Neutrophil (primary cell): ENCODE results near the gene MST1R.

ENCODE experiments used
- H3K27ac ChIP-seq: fragments of 200-600 bp; sonication (generic); 2 replicates; pipeline ENCODE4 v1.5.1; 2016; ENCODE audit warnings: mild to moderate bottlenecking, moderate library complexity
- H3K27me3 ChIP-seq: fragments of 200-600 bp; sonication (generic); 2 replicates; pipeline ENCODE4 v1.6.0; 2016; ENCODE audit warnings: mild to moderate bottlenecking
- H3K36me3 ChIP-seq: fragments of 200-600 bp; sonication (generic); 2 replicates; pipeline ENCODE4 v1.5.1; 2017
- H3K4me1 ChIP-seq, 2 experiments: fragments of 200-600 bp in 1 of 2; sonication (generic) in 1 of 2; 1 replicate in 1 of 2; 2 replicates in 1 of 2; pipeline versions ENCODE4 v1.5.1 to v1.6.1; 2013 to 2016; ENCODE audit warnings: low read depth in 1 of 2, low read length in 1 of 2, mild to moderate bottlenecking in 1 of 2, moderate library complexity in 1 of 2; ENCODE audit not compliant: control insufficient read depth in 1 of 2, insufficient read depth in 1 of 2
- H3K4me3 ChIP-seq, 2 experiments: fragments of 200-600 bp in 1 of 2; sonication (generic) in 1 of 2; 1 replicate in 1 of 2; 2 replicates in 1 of 2; pipeline ENCODE4 v1.5.1; 2013 to 2016; ENCODE audit warnings: low read depth in 1 of 2, low read length in 1 of 2, mild to moderate bottlenecking in 1 of 2, moderate library complexity in 1 of 2
- H3K9me3 ChIP-seq: fragments of 200-600 bp; sonication (generic); 2 replicates; pipeline ENCODE4 v1.5.1; 2016
- CTCF ChIP-seq: fragments of 200-600 bp; sonication (generic); IDR thresholded peaks from 2 replicates; pipeline ENCODE4 v1.5.1; 2016; ENCODE audit warnings: antibody characterized with exemption

Gene MST1R

DNA sequence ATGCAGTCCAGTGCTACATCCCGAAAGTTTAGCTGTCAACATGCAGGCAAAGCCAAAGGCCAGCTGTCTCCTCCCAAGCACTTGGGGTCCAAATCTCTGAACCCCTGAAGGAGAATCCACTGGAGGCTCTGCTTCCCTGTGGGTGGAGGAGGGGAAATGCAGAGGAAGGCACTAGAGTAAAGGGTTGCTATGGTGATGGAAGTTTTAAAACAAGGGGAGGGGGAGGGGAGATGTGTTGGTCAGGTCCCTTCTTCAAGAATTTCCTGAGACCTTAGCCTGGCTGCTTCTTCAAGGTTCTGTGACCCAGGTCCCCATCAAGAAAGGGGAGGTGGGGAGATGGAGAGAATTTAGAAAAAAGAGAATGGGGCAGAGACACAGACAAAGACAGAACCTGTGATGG is 36.3 kb downstream of the MST1R start:
- no peaks in the 10 kb centered on the region for H3K36me3 ChIP-seq
- H3K4me3 ChIP-seq: no peak overlapping the region
- peaks cover 6 to 11% of the 10 kb centered on the region in 2 experiments for H3K4me1 ChIP-seq
- TF ChIP-seq CTCF: no peak
- no peak overlapping the region for H3K27ac ChIP-seq
- peaks cover 94% of the 10 kb centered on the region for H3K27me3 ChIP-seq
- H3K9me3 ChIP-seq: no peaks in the 10 kb centered on the region

- Histone ChIP-seq H3K4me3 (no peak overlapping the region), H3K27me3 (peaks cover 77% of the 10 kb centered on the region), H3K27ac (no peak overlapping the region), H3K36me3 (no peaks in the 10 kb centered on the region), H3K9me3 (no peaks in the 10 kb centered on the region), H3K4me1 (peaks cover 6 to 11% of the 10 kb centered on the region in 2 experiments)
- no peak for TF ChIP-seq CTCF
Measured at GRCh38 chr3:49865198-49865784, 38.4 kb downstream of the MST1R start.

GRCh38 chr3:49864505-49864904 is 39.2 kb downstream of the MST1R start:
- TF ChIP-seq CTCF: no peak
- Histone ChIP-seq H3K27ac (no peak overlapping the region), H3K9me3 (no peaks in the 10 kb centered on the region), H3K27me3 (peaks cover 69% of the 10 kb centered on the region), H3K4me1 (peaks cover 4 to 6% of the 10 kb centered on the region in 2 experiments), H3K36me3 (no peaks in the 10 kb centered on the region), H3K4me3 (no peak overlapping the region)

GRCh38 chr3:49859576-49860305 is 43.9 kb downstream of the MST1R start:
- Histone ChIP-seq H3K27me3 (peaks cover 21% of the 10 kb centered on the region), H3K36me3 (no peaks in the 10 kb centered on the region), H3K4me3 (no peak overlapping the region), H3K4me1 (peaks cover 12 to 14% of the 10 kb centered on the region in 2 experiments), H3K9me3 (no peaks in the 10 kb centered on the region), H3K27ac (no peak overlapping the region)
- TF ChIP-seq CTCF: no peak

- Histone ChIP-seq H3K9me3 (no peaks in the 10 kb centered on the region), H3K4me1 (peaks cover 12 to 14% of the 10 kb centered on the region in 2 experiments), H3K27ac (peak within 1 kb of the TSS; percentile 60), H3K27me3 (no peaks in the 10 kb centered on the region), H3K36me3 (no peaks in the 10 kb centered on the region), H3K4me3 (peak within 1 kb of the TSS; percentile 80 to 85)
- peak; percentile 28 for TF ChIP-seq CTCF
Measured at GRCh38 chr3:49856181-49857005, 47.3 kb downstream of the MST1R start, which contains the start of gene TRAIP. TSS of gene TRAIP (minus strand) at chr3:49856564. CDS start at chr3:49856453, 111 bp downstream.
